Transverse colon (tissue), 4 donors: ENCODE results near the gene SCAMP3. TPM values are rescaled to one million over a fixed set of nuclear protein-coding genes. Genes with fewer than 3 reads are reported as not detected.

Experiments used
- DNase-seq: peaks from one replicate; pipeline ENCODE4 v3.0.0-alpha.2; 2019
- H3K27ac ChIP-seq, 4 donors: fragments of 200-600 bp; sonication (generic); 2 replicates each; pipeline ENCODE4 v1.5.1; 2016 to 2018; ENCODE audit warnings: inconsistent platforms in 4 of 4
- H3K27me3 ChIP-seq: fragments of 200-600 bp; sonication (generic); 2 replicates; pipeline ENCODE4 v1.5.1; 2017; ENCODE audit warnings: inconsistent platforms
- H3K36me3 ChIP-seq, 4 donors: fragments of 200-600 bp; sonication (generic); 2 replicates each; pipeline ENCODE4 v1.5.1; 2017 to 2019; ENCODE audit warnings: inconsistent platforms in 4 of 4
- H3K4me1 ChIP-seq, 4 donors: fragments of 200-600 bp; sonication (generic); 2 replicates each; pipeline ENCODE4 v1.5.1; 2017 to 2020; ENCODE audit warnings: inconsistent platforms in 4 of 4
- H3K4me3 ChIP-seq, 4 donors: fragments of 200-600 bp; sonication (generic); 1 replicate in 1 of 4; 2 replicates in 3 of 4; pipeline versions ENCODE4 v1.5.1 to v1.6.1; 2017 to 2019; ENCODE audit warnings: inconsistent platforms in 4 of 4
- H3K9me3 ChIP-seq, 2 donors: fragments of 200-600 bp; sonication (generic); 2 replicates each; pipeline ENCODE4 v1.5.1; 2017 to 2019; ENCODE audit warnings: inconsistent platforms in 2 of 2
- EP300 ChIP-seq: sonication (generic); formaldehyde crosslinking; IDR thresholded peaks from one replicate; pipeline ENCODE4 v1.6.1; 2017; ENCODE audit warnings: antibody characterized with exemption, low read depth
- POLR2A ChIP-seq: fragments of 450-650 bp; IDR thresholded peaks from one replicate; pipeline ENCODE4 v1.6.1; 2016; ENCODE audit warnings: antibody characterized with exemption, mild to moderate bottlenecking, moderate library complexity
- POLR2AphosphoS5 ChIP-seq, 3 donors: sonication (generic); formaldehyde crosslinking; IDR thresholded peaks; one replicate each; pipeline ENCODE4 v1.6.1; 2016; ENCODE audit warnings: antibody characterized with exemption in 3 of 3
- WGBS, 2 donors: methylation state at CpG; one replicate each; pipeline ENCODE4 v1.1.5; 2018; ENCODE audit warnings: low coverage in 1 of 2; 5-methylcytosine and 5-hydroxymethylcytosine counted together
- in situ Hi-C, 4 donors: fragments of 200-750 bp; cut with MboI; loops; one replicate each; pipeline versions ENCODE4 v1.15.0 to v1.15.1; 2017; ENCODE audit warnings: low sequenced_read_pairs in 3 of 4, low pct_ligation_motif_present in 1 of 4, low pct_unique_long_range_greater_than_20kb in 1 of 4
- intact Hi-C: fragments of 100-400 bp; cut with DNase I; formaldehyde crosslinking; loops from one replicate; pipeline ENCODE4 v1.15.1; 2023; ENCODE audit warnings: low total_unique reads
- total RNA-seq, 4 donors: library from RNA; depleted of rRNA; stranded (reverse); fragments of >200 nt; gene quantifications; one replicate each; pipeline ENCODE4 v1.1.0, GENCODE V29; 2016
- TF ChIP-seq, protein P1 (sequence below), 5 experiments: fragments of 200-600 bp in 3 of 5; fragments of 450-650 bp in 2 of 5; sonication (generic) in 3 of 5; IDR thresholded peaks; 1 replicate in 2 of 5; 2 replicates in 3 of 5; pipeline ENCODE4 v1.5.1; 2016 to 2017; ENCODE audit warnings: antibody characterized with exemption in 5 of 5, inconsistent platforms in 3 of 5, mild to moderate bottlenecking in 2 of 5, moderate library complexity in 1 of 5

The SCAMP3 gene
- total RNA-seq, 4 donors from 2014 or later = 7.8 to 61.3 (median 35.2) TPM

DNA sequence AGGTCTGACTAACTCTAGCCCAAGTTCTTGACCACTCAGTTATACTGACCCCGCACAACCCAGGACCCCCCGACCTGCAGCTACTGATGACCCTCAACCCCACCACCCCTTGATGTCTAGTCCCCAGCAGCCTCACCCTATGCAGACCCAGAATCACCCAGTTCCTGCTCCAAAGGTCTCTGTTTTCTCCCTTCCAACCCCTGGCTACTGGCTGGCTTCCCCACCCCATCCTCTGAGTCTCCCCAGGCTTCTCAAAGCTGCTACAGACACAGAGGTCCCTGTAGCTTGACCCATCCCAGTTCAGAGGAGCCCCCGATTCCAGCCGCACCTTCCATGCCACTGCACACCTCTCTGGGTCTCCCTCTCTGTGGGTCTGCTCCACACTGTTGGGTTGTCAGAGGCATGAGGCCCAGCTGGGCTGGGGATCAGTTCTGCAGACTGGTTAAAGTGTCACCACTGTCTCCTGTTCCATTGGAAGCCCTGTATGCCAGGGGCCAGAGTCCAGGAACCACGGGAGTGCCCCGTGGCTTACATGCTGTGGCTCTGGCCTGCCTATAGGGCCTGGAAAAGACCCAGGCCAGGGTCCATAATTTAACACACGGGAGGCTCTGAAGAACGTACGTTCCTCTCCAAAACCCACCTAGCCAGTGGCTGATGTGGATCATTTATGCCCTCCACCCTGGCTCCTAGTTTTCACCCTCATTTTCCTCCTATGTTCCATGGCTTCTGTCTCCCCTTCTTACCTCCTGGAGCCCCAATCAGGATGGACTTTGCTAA is 38.6 kb upstream of the SCAMP3 start:
- intact Hi-C loops = no loop called here
- TF ChIP-seq, protein P1, sequence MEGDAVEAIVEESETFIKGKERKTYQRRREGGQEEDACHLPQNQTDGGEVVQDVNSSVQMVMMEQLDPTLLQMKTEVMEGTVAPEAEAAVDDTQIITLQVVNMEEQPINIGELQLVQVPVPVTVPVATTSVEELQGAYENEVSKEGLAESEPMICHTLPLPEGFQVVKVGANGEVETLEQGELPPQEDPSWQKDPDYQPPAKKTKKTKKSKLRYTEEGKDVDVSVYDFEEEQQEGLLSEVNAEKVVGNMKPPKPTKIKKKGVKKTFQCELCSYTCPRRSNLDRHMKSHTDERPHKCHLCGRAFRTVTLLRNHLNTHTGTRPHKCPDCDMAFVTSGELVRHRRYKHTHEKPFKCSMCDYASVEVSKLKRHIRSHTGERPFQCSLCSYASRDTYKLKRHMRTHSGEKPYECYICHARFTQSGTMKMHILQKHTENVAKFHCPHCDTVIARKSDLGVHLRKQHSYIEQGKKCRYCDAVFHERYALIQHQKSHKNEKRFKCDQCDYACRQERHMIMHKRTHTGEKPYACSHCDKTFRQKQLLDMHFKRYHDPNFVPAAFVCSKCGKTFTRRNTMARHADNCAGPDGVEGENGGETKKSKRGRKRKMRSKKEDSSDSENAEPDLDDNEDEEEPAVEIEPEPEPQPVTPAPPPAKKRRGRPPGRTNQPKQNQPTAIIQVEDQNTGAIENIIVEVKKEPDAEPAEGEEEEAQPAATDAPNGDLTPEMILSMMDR (IDR thresholded peaks at IDR 0.05) = peak in 1 of 5 experiments; percentile 14
- TF ChIP-seq POLR2A = no peak
- TF ChIP-seq POLR2AphosphoS5 (IDR thresholded peaks at IDR 0.05) = no peak
- no peak for TF ChIP-seq EP300
- Histone ChIP-seq H3K4me1 (peaks cover 0 to 10% (median 3%) of the 10 kb centered on the region in 4 donors), H3K27ac (no peak overlapping the region), H3K27me3 (peaks cover 12% of the 10 kb centered on the region), H3K4me3 (no peak overlapping the region), H3K36me3 (no peaks in the 10 kb centered on the region), H3K9me3 (no peaks in the 10 kb centered on the region)
- DNase-seq = peak; percentile 43
- WGBS, 2 donors = 77 to 79% methylated on average over 5 to 9 of the region's 9 CpGs
- in situ Hi-C loops = no loop called here

DNA sequence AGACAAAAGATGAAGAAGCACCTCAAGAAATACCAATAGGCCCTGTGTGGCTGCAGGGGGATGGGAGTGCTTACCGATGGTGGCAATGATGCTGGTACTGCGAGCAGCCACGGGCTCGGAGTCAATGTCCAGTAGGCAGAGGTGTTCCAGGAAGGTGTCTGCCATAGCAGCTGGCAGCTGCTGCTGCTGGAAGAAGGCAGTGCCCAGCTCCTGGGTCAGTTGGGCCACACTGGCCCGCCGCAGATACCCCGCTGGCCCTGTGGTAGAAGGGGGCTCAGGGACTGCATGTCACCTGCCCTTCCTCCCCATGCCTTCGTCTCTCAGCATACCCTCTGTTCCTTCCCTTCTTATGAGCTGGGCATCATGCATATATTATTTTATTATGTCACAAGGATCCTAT is 37.9 kb upstream of the SCAMP3 start:
- intact Hi-C loops (no loop called here), in situ Hi-C loops (no loop called here)
- peaks cover 20% of the 10 kb centered on the region for H3K27me3 ChIP-seq
- no peaks in the 10 kb centered on the region for H3K36me3 ChIP-seq
- no peak for TF ChIP-seq POLR2AphosphoS5 (IDR thresholded peaks at IDR 0.05)
- no peak for TF ChIP-seq EP300
- TF ChIP-seq POLR2A = no peak
- TF ChIP-seq, protein P1 (IDR thresholded peaks at IDR 0.05) = no peak
- H3K4me3 ChIP-seq = no peak overlapping the region
- peaks cover 0 to 10% (median 5%) of the 10 kb centered on the region in 4 donors for H3K4me1 ChIP-seq
- no peak for DNase-seq
- 93 to 100% methylated on average over 1 to 8 of the region's 8 CpGs for WGBS, 2 donors
- H3K27ac ChIP-seq = no peak overlapping the region
- no peaks in the 10 kb centered on the region for H3K9me3 ChIP-seq

- H3K27me3 ChIP-seq = peaks cover 33% of the 10 kb centered on the region
- H3K36me3 ChIP-seq = no peaks in the 10 kb centered on the region
- H3K9me3 ChIP-seq = no peaks in the 10 kb centered on the region
- in situ Hi-C loops = no loop called here
- TF ChIP-seq, protein P1 (IDR thresholded peaks at IDR 0.05) = no peak
- no peak for TF ChIP-seq POLR2A
- intact Hi-C loops = no loop called here
- no peak for DNase-seq
- H3K4me1 ChIP-seq = peaks cover 0 to 6% (median 5%) of the 10 kb centered on the region in 4 donors
- 70 to 73% methylated on average over 4 to 7 of the region's 7 CpGs for WGBS, 2 donors
- H3K4me3 ChIP-seq = no peak overlapping the region
- no peak overlapping the region for H3K27ac ChIP-seq
Observed at GRCh38 chr1:155297384-155297783, 35.2 kb upstream of the SCAMP3 start.

DNA sequence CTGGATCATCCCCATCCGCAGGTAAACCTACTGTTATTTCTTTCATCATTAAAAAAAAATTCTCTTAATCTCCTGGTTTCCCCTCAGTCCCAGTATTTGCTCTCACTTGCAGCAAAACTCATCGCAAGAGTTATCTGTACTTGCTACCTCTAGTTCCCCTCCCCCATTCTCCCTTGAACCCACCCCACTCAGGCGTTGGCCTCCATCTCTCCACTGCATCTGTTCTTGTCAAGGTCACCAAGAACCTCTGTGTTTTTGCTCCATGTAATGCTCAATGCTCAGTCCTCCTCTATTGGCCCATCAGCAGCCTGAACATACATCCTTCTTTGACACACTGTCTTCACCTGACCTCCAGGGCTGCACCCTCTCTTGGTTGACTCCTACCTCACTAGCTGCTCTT is 34.5 kb upstream of the SCAMP3 start:
- in situ Hi-C loops (no loop called here), intact Hi-C loops (no loop called here)
- H3K9me3 ChIP-seq = no peaks in the 10 kb centered on the region
- peaks cover 0 to 6% (median 5%) of the 10 kb centered on the region in 4 donors for H3K4me1 ChIP-seq
- peaks cover 33% of the 10 kb centered on the region for H3K27me3 ChIP-seq
- no peaks in the 10 kb centered on the region for H3K36me3 ChIP-seq
- H3K27ac ChIP-seq = no peak overlapping the region
- WGBS, 2 donors = 67 to 81% methylated on average over 1 to 3 of the region's 3 CpGs
- no peak overlapping the region for H3K4me3 ChIP-seq
- DNase-seq = no peak
- TF ChIP-seq, protein P1 (IDR thresholded peaks at IDR 0.05) = no peak
- TF ChIP-seq EP300 (no peak), POLR2A (no peak), POLR2AphosphoS5 (IDR thresholded peaks at IDR 0.05) (no peak)
